H1 (cell line): Measurements from ENCODE around the gene TNS3. TPM values are rescaled to one million over a fixed set of nuclear protein-coding genes. Genes with fewer than 3 reads are reported as not detected.

ENCODE experiments used
- CTCF ChIA-PET: fragments of 300-600 bp; sonication (Branson Sonifier 250); formaldehyde crosslinking; loops from one replicate; lab custom pipeline; 2021; ENCODE audit not compliant: partially characterized antibody; lab: Charles Lee
- POLR2A ChIA-PET: fragments of 300-600 bp; sonication (Branson Sonifier 250); formaldehyde crosslinking; loops from one replicate; lab custom pipeline; 2021; ENCODE audit warnings: inconsistent platforms; ENCODE audit not compliant: partially characterized antibody; lab: Charles Lee
- DNase-seq, 2 experiments: peaks; one replicate each; pipeline versions ENCODE4 v3.0.0 to v3.0.0-alpha.2; 2010 to 2022; ENCODE audit warnings: low spot score in 2 of 2, low read depth in 1 of 2, mixed read lengths in 1 of 2
- FAIRE-seq: peaks from 2 replicates; lab custom pipeline; 2011; peaks lifted over from hg19 to GRCh38; lab: Jason Lieb, UNC
- H2AFZ ChIP-seq: 2 replicates; pipeline ENCODE4 v1.8.1; 2012; ENCODE audit warnings: low read length, inconsistent platforms
- H2AK5ac ChIP-seq: 2 replicates; pipeline ENCODE4 v1.6.1; 2013; ENCODE audit warnings: low read depth, low read length
- H2BK120ac ChIP-seq: replicated peaks from 2 replicates; pipeline ENCODE3; 2013; ENCODE audit warnings: low read depth, low read length, inconsistent platforms
- H2BK12ac ChIP-seq: 2 replicates; pipeline ENCODE4 v1.6.1; 2013; ENCODE audit warnings: low read depth, low read length
- H2BK15ac ChIP-seq: 2 replicates; pipeline ENCODE4 v1.6.1; 2013; ENCODE audit warnings: low read length
- H2BK20ac ChIP-seq: 2 replicates; pipeline ENCODE4 v1.6.1; 2013; ENCODE audit warnings: low read length
- H2BK5ac ChIP-seq: 2 replicates; pipeline ENCODE4 v1.6.1; 2013; ENCODE audit warnings: low read depth, low read length
- H3K14ac ChIP-seq: 2 replicates; pipeline ENCODE4 v1.6.1; 2013; ENCODE audit warnings: inconsistent platforms; ENCODE audit not compliant: insufficient read length
- H3K18ac ChIP-seq: 2 replicates; pipeline ENCODE4 v1.6.1; 2013; ENCODE audit warnings: low read length; ENCODE audit errors: extremely low read depth
- H3K23ac ChIP-seq: 2 replicates; pipeline ENCODE4 v1.6.1; 2013; ENCODE audit warnings: inconsistent platforms; ENCODE audit not compliant: insufficient read length
- H3K23me2 ChIP-seq: 2 replicates; pipeline ENCODE4 v1.6.1; 2013; ENCODE audit warnings: low read depth, low read length
- H3K27ac ChIP-seq: 2 replicates; pipeline ENCODE4 v1.6.1; 2011; ENCODE audit warnings: low read depth, low read length, inconsistent platforms
- H3K27me3 ChIP-seq, 4 experiments: replicated peaks in 1 of 4; 1 replicate in 1 of 4; 2 replicates in 3 of 4; pipeline versions ENCODE4 v1.6.1 to v1.8.1; 2011 to 2013; ENCODE audit warnings: low read length in 3 of 4, mild to moderate bottlenecking in 3 of 4, inconsistent platforms in 2 of 4, mixed read lengths in 2 of 4, moderate library complexity in 1 of 4; ENCODE audit not compliant: control insufficient read depth in 3 of 4, insufficient read depth in 3 of 4; ENCODE audit errors: extremely low read depth in 1 of 4
- H3K36me3 ChIP-seq, 4 experiments: 2 replicates each; pipeline versions ENCODE4 v1.6.1 to v1.8.1; 2011 to 2013; ENCODE audit warnings: mild to moderate bottlenecking in 4 of 4, low read length in 3 of 4, moderate library complexity in 2 of 4, control low read depth in 1 of 4, inconsistent platforms in 1 of 4; ENCODE audit not compliant: insufficient read depth in 4 of 4, control insufficient read depth in 2 of 4
- H3K4ac ChIP-seq: replicated peaks from 2 replicates; pipeline ENCODE3; 2013; ENCODE audit warnings: low read length, low read depth, mixed read lengths, inconsistent platforms; ENCODE audit not compliant: insufficient read length
- H3K4me1 ChIP-seq, 4 experiments: replicated peaks in 1 of 4; 1 replicate in 1 of 4; 2 replicates in 3 of 4; pipeline versions ENCODE4 v1.6.1 to v1.8.1; 2011 to 2013; ENCODE audit warnings: low read length in 3 of 4, inconsistent platforms in 2 of 4, mixed read lengths in 1 of 4; ENCODE audit not compliant: insufficient read depth in 4 of 4, control insufficient read depth in 3 of 4
- H3K4me2 ChIP-seq, 2 experiments: 2 replicates each; pipeline versions ENCODE4 v1.6.1 to v1.8.1; 2011 to 2013; ENCODE audit warnings: low read depth in 2 of 2, low read length in 2 of 2, control low read depth in 1 of 2, inconsistent platforms in 1 of 2, mild to moderate bottlenecking in 1 of 2; ENCODE audit not compliant: insufficient read depth in 1 of 2
- H3K4me3 ChIP-seq, 4 experiments: fragments of 200-600, 300-600 bp in 1 of 4; sonication (generic), shearing (Covaris generic), sonication (Bioruptor Twin) in 1 of 4; 2 replicates each; pipeline versions ENCODE4 v1.5.1 to v1.8.1; 2011 to 2016; ENCODE audit warnings: low read length in 4 of 4, low read depth in 3 of 4, control low read depth in 2 of 4, inconsistent platforms in 2 of 4, mild to moderate bottlenecking in 2 of 4, mixed read lengths in 1 of 4, moderate library complexity in 1 of 4; ENCODE audit not compliant: insufficient read depth in 2 of 4; ENCODE audit errors: extremely low read depth in 1 of 4
- H3K56ac ChIP-seq: replicated peaks from 2 replicates; pipeline ENCODE3; 2013; ENCODE audit warnings: low read depth, mild to moderate bottlenecking, mixed read lengths, low read length, inconsistent platforms; ENCODE audit not compliant: insufficient read length
- H3K79me1 ChIP-seq: 2 replicates; pipeline ENCODE4 v1.6.1; 2013; ENCODE audit warnings: low read depth, low read length, control low read depth
- H3K79me2 ChIP-seq, 2 experiments: 2 replicates each; pipeline versions ENCODE4 v1.6.1 to v1.8.1; 2012 to 2013; ENCODE audit warnings: low read length in 2 of 2, mild to moderate bottlenecking in 2 of 2, inconsistent platforms in 1 of 2; ENCODE audit not compliant: insufficient read depth in 2 of 2, control insufficient read depth in 1 of 2
- H3K9ac ChIP-seq, 4 experiments: replicated peaks in 1 of 4; 1 replicate in 1 of 4; 2 replicates in 3 of 4; pipeline versions ENCODE4 v1.6.1 to v1.8.1; 2011 to 2013; ENCODE audit warnings: low read depth in 3 of 4, low read length in 3 of 4, control low read depth in 2 of 4, mild to moderate bottlenecking in 2 of 4, moderate library complexity in 2 of 4, inconsistent platforms in 1 of 4; ENCODE audit errors: extremely low read depth in 1 of 4
- H3K9me3 ChIP-seq, 2 experiments: 2 replicates each; pipeline versions ENCODE4 v1.6.1 to v1.8.1; 2012 to 2013; ENCODE audit warnings: mild to moderate bottlenecking in 2 of 2, moderate library complexity in 2 of 2, control low read depth in 1 of 2, inconsistent platforms in 1 of 2, low read depth in 1 of 2, low read length in 1 of 2, mixed read lengths in 1 of 2; ENCODE audit not compliant: insufficient read depth in 2 of 2
- H4K20me1 ChIP-seq, 2 experiments: replicated peaks in 1 of 2; 2 replicates each; pipeline versions ENCODE3 to v1.8.1; 2011 to 2013; ENCODE audit warnings: inconsistent platforms in 2 of 2, low read length in 2 of 2, mild to moderate bottlenecking in 1 of 2; ENCODE audit not compliant: insufficient read depth in 2 of 2, control insufficient read depth in 1 of 2
- H4K5ac ChIP-seq: 2 replicates; pipeline ENCODE4 v1.6.1; 2013; ENCODE audit warnings: low read length, low read depth, mixed read lengths, inconsistent platforms; ENCODE audit not compliant: insufficient read length
- H4K8ac ChIP-seq: 2 replicates; pipeline ENCODE4 v1.8.0; 2013; ENCODE audit warnings: mild to moderate bottlenecking, moderate library complexity, low read length, inconsistent platforms; ENCODE audit not compliant: insufficient read depth; ENCODE audit errors: extremely low read depth
- H4K91ac ChIP-seq: replicated peaks from 2 replicates; pipeline ENCODE3; 2013; ENCODE audit warnings: low read length, mixed read lengths, inconsistent platforms; ENCODE audit not compliant: insufficient read length
- BRCA1 ChIP-seq: IDR thresholded peaks from 2 replicates; pipeline ENCODE4 v1.6.1; 2012; ENCODE audit warnings: low read depth, low read length, improper control_type of control experiment
- CBX8 ChIP-seq: fragments of 300-800, 300-1000 bp; sonication (generic); IDR thresholded peaks from 2 replicates; pipeline ENCODE4 v1.7.1; 2016; ENCODE audit warnings: low read depth, low read length, borderline replicate concordance
- CEBPB ChIP-seq: IDR thresholded peaks from 2 replicates; pipeline ENCODE4 v1.6.1; 2012; ENCODE audit warnings: low read depth, low read length
- SIN3A ChIP-seq, 2 experiments: IDR thresholded peaks in 1 of 2; conservative IDR thresholded peaks in 1 of 2; 2 replicates each; pipeline ENCODE4 v1.6.1; 2011 to 2012; ENCODE audit warnings: low read length in 2 of 2, improper control_type of control experiment in 1 of 2, low read depth in 1 of 2, mild to moderate bottlenecking in 1 of 2
- SIX5 ChIP-seq: IDR thresholded peaks from 2 replicates; pipeline ENCODE4 v1.6.1; 2011; ENCODE audit warnings: mild to moderate bottlenecking, low read depth, low read length
- SUZ12 ChIP-seq: fragments of 200-600 bp; sonication (generic); IDR thresholded peaks from 2 replicates; pipeline ENCODE4 v1.6.1; 2012; ENCODE audit warnings: mild to moderate bottlenecking, inconsistent platforms, low read length, moderate library complexity, mixed read lengths
- YY1 ChIP-seq: IDR thresholded peaks from 2 replicates; pipeline ENCODE4 v1.6.1; 2011; ENCODE audit warnings: low read depth, mild to moderate bottlenecking, low read length
- WGBS, 2 experiments: shearing (Covaris generic) in 1 of 2; methylation state at CpG; one replicate each; pipeline versions ENCODE4 v1.1.6 to v1.1.7; 2013 to 2015; ENCODE audit warnings: low lambda C conversion rate in 2 of 2, mixed read lengths in 2 of 2, inconsistent platforms in 1 of 2, low coverage in 1 of 2, missing lambda C conversion rate in 1 of 2; ENCODE audit not compliant: insufficient replicate concordance in 2 of 2, insufficient coverage in 1 of 2, insufficient read length in 1 of 2; ENCODE audit errors: extremely low coverage in 1 of 2, missing lambda C conversion rate in 1 of 2; 5-methylcytosine and 5-hydroxymethylcytosine counted together
- polyA plus RNA-seq, 7 experiments: library from polyadenylated mRNA; depleted of rRNA in 3 of 7; stranded (reverse) in 5 of 7; unstranded in 2 of 7; fragments of >200 nt in 5 of 7; fragments of 200-250 nt in 2 of 7; gene quantifications; 1 replicate in 5 of 7; 2 replicates in 1 of 7; 4 replicates in 1 of 7; pipeline versions ENCODE4 v1.2.1 to v1.2.3, GENCODE V29; 2011 to 2013; ENCODE audit warnings: missing spikeins in 2 of 7, mixed read lengths in 2 of 7
- total RNA-seq: library from RNA; stranded (reverse); fragmentation: NEBNext Ultra II Directional; extraction: Animal tissue kit (Norgen Biotek cat#: 25700); gene quantifications from 2 replicates; pipeline ENCODE4 v1.2.1, GENCODE V29; 2021

TNS3 gene
- total and polyA plus RNA-seq, 2 of the 8 experiments (the other 6 are each of a cell fraction or from before 2014, with no cell fraction given) = 11.9 to 24.2 TPM

DNA sequence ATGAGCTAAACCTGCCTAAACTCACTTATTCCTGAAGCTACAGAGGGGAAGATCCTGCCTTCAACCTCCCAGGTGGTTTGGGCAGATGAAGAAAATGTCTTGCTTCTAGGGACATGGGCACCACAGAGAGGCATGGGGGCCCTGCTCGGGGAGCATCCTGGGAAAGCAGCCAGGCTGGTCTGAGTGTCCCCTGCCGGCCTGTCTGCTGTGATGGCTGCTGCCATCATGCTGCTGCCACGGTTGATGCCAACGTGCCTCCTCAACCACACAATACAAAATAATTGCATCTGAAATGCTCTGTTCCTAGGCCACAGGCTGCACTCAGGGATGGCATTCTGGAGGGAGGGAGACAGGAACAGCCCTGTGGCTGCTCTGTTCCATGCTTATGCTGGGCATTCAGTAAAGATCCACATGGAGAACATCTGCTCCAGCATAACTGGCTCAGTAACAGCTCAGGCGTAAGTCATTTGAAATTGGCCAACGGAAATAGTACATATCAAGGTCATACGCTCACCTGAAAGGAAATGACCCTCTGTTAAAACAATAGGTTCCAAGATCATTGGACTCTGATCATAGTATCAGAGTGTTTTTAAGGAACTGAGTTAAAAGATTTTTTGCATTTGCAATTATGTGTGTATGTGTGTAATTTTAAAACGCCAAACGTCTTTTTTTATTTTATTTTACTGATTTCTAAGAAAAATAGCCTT, 299.0 kb downstream of the TNS3 start:
- no peak overlapping the region for H4K8ac ChIP-seq
- no peak overlapping the region for H2BK15ac ChIP-seq
- H2BK5ac ChIP-seq = no peak overlapping the region
- no peak overlapping the region for H3K4me3 ChIP-seq
- H3K27ac ChIP-seq = no peak overlapping the region
- H4K5ac ChIP-seq = no peak overlapping the region
- no peaks in the 10 kb centered on the region for H3K79me2 ChIP-seq
- no peak for FAIRE-seq
- no peak overlapping the region for H3K4me2 ChIP-seq
- no peak overlapping the region for H2AK5ac ChIP-seq
- 95% methylated on average over 9 of the region's 9 CpGs; no CpG with 5 or more reads in 1 of the 2 experiments for WGBS, 2 experiments
- H3K9me3 ChIP-seq = no peaks in the 10 kb centered on the region
- no peak overlapping the region for H3K14ac ChIP-seq
- H4K20me1 ChIP-seq = peaks cover 0 to 5% of the 10 kb centered on the region in 2 experiments
- no peaks in the 10 kb centered on the region for H3K79me1 ChIP-seq
- no peaks in the 10 kb centered on the region for H3K27me3 ChIP-seq
- TF ChIP-seq SUZ12 = no peak
- TF ChIP-seq SIX5 = no peak
- TF ChIP-seq CBX8 = no peak
- TF ChIP-seq BRCA1 = no peak
- TF ChIP-seq YY1 = no peak
- no peak for TF ChIP-seq CEBPB
- no peak for TF ChIP-seq SIN3A (conservative IDR thresholded peaks at IDR 0.05 in 1 of 2, IDR thresholded peaks at IDR 0.05 in 1 of 2; ENCODE audit: low read depth in 1 of 2, low read length in 2 of 2)
- no peak overlapping the region for H2AFZ ChIP-seq
- H2BK12ac ChIP-seq = no peak overlapping the region
- peaks cover 2 to 7% (median 5%) of the 10 kb centered on the region in 4 experiments; a peak in 3 of 8 replicates for H3K36me3 ChIP-seq
- CTCF ChIA-PET = interaction anchor here (3.4 kb wide), 1 partner anchor 17 kb away, joined by 19 read pairs; no protein-coding TSS in a partner anchor
- H3K4me1 ChIP-seq = no peaks in the 10 kb centered on the region
- no peak overlapping the region for H3K56ac ChIP-seq
- no peak overlapping the region for H3K18ac ChIP-seq
- no peak overlapping the region for H3K23ac ChIP-seq
- H3K9ac ChIP-seq = no peak overlapping the region
- no peak overlapping the region for H3K4ac ChIP-seq
- no peak overlapping the region for H2BK20ac ChIP-seq
- H3K23me2 ChIP-seq = no peaks in the 10 kb centered on the region
- no peak overlapping the region for H2BK120ac ChIP-seq
- POLR2A ChIA-PET = no interaction called here
- H4K91ac ChIP-seq = no peak overlapping the region
- DNase-seq = no peak
